SH-SY5Y (cell line): ENCODE data around the gene CORO2B.

Experiments
- GATA2 ChIP-seq: IDR thresholded peaks from 2 replicates; pipeline ENCODE4 v1.6.1; 2011; ENCODE audit warnings: mild to moderate bottlenecking, low read depth, low read length
- GATA3 ChIP-seq: IDR thresholded peaks from 2 replicates; pipeline ENCODE4 v1.6.1; 2011; ENCODE audit warnings: low read depth, mild to moderate bottlenecking, low read length, moderate library complexity

GRCh38 chr15:68548364-68548763, 30.4 kb upstream of the CORO2B start:
- no peak for TF ChIP-seq GATA2
- TF ChIP-seq GATA3 = no peak
